ENCODE results near the gene TAS2R42.

Gene TAS2R42

GRCh38 chr12:11147420-11147819, 39.3 kb downstream of the TAS2R42 start:
- in situ Hi-C loops (cut with MboI; ENCODE audit: low sequenced_read_pairs) = no loop called here

- in situ Hi-C loops (cut with MboI; ENCODE audit: low sequenced_read_pairs) = no loop called here
Observed at GRCh38 chr12:11144297-11144696, 42.4 kb downstream of the TAS2R42 start.

- in situ Hi-C loops (cut with MboI; ENCODE audit: low sequenced_read_pairs) = no loop called here
Observed at GRCh38 chr12:11143352-11143751, 43.4 kb downstream of the TAS2R42 start.

GRCh38 chr12:11136075-11136474, 50.7 kb downstream of the TAS2R42 start:
- in situ Hi-C loops (cut with MboI; ENCODE audit: low sequenced_read_pairs) = no loop called here

Measured in hTERT RPE-1 (cell line).